AG04449 (cell line): ENCODE measurements around the gene ABTB2.

Experiments used
- CTCF ChIA-PET: fragments of 350-600 bp; formaldehyde crosslinking; extraction: SDS; loops from one replicate; lab custom pipeline; 2021; ENCODE audit warnings: antibody characterized with exemption; lab: Yijun Ruan, JAX
- POLR2A ChIA-PET: fragments of 400-600, 350-600 bp; formaldehyde crosslinking; extraction: SDS; loops from one replicate; lab custom pipeline; 2020; ENCODE audit warnings: antibody characterized with exemption, inconsistent platforms; lab: Yijun Ruan, JAX
- DNase-seq: peaks from one replicate; pipeline ENCODE4 v3.0.0-alpha.2; 2010; ENCODE audit warnings: low read depth, low spot score
- H3K4me3 ChIP-seq: 2 replicates; pipeline ENCODE4 v1.5.1; 2011; ENCODE audit warnings: low read depth, mild to moderate bottlenecking, control low read depth, low read length
- TF ChIP-seq, protein P1 (sequence below): IDR thresholded peaks from one replicate; pipeline ENCODE4 v1.5.1; 2011; ENCODE audit warnings: mild to moderate bottlenecking, moderate library complexity, low read length, control low read depth, inconsistent platforms; ENCODE audit not compliant: insufficient read depth; ENCODE audit errors: missing control alignments

The ABTB2 gene

DNA sequence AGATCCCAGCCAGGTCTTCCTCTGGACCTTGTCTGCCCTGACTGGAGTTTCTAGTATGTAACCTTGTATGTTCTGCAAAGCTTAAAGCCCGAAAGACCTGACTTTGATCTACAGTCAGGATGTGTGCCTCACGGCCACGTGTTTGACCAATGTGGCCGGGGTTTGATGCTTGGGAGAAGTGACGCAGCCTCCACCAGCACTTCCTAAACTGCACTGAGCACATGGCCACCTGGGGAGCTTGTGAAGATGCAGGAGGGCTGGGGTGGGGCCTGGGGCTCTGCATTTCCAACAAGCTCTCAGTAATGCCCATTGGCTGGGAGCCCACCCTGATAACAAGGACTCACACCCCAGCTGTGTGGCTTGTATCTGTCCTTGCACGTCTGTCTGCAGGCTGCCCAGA is 199.1 kb downstream of the ABTB2 start:
- TF ChIP-seq, protein P1, sequence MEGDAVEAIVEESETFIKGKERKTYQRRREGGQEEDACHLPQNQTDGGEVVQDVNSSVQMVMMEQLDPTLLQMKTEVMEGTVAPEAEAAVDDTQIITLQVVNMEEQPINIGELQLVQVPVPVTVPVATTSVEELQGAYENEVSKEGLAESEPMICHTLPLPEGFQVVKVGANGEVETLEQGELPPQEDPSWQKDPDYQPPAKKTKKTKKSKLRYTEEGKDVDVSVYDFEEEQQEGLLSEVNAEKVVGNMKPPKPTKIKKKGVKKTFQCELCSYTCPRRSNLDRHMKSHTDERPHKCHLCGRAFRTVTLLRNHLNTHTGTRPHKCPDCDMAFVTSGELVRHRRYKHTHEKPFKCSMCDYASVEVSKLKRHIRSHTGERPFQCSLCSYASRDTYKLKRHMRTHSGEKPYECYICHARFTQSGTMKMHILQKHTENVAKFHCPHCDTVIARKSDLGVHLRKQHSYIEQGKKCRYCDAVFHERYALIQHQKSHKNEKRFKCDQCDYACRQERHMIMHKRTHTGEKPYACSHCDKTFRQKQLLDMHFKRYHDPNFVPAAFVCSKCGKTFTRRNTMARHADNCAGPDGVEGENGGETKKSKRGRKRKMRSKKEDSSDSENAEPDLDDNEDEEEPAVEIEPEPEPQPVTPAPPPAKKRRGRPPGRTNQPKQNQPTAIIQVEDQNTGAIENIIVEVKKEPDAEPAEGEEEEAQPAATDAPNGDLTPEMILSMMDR, result no peak
- DNase-seq, result no peak
- CTCF ChIA-PET, result interaction anchor here (0.7 to 2.2 kb wide), 6 partner anchors 8 to 246 kb away, joined by 3 to 6 read pairs (median 4); partner anchors contain the start of gene ABTB2
- H3K4me3 ChIP-seq, result no peak overlapping the region
- POLR2A ChIA-PET, result no interaction called here

DNA sequence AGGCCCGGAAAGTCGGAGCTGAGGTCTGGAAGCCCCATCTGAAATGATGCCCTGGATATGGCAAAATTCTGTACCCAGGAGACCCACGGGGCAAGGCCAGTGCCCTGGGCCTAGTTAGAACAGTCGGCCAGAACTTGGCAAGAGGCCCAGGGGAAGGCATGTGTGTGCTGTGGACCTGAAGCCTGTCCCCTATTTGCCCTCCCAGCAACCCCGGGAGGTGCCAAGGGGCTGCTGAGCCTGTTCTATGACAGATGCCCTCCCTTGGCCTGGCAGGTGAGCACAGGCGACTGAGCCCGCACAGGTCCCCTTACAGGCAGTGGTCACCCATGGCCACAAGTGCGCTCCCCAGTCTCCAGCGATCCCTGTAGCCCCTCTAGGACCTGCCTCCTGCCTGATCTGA is 200.6 kb downstream of the ABTB2 start:
- ChIA-PET POLR2A (no interaction called here), CTCF (interaction anchor here (1.4 kb wide), 1 partner anchor 18 kb away, joined by 3 read pairs; no protein-coding TSS in a partner anchor)
- no peak overlapping the region for H3K4me3 ChIP-seq
- TF ChIP-seq, protein P1, result no peak
- no peak for DNase-seq

DNA sequence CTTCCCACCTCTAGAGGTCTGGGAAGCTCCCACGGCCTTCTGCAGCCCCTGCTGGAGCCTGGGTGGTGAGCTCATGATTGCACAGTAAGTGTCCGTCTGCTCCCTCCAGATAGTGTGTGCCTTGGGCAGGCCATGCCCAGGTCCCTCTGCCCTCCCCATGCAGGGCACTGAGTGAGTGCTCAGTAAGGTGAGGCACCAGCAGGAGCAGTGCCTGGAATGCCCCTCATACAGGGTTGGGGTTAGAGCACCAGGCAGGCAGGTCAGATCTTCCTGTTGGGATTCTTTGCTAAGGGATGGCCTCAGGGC is 202.1 kb downstream of the ABTB2 start:
- POLR2A ChIA-PET, result no interaction called here
- no peak for DNase-seq
- TF ChIP-seq, protein P1, result no peak
- CTCF ChIA-PET, result interaction anchor here (0.8 to 2.9 kb wide), 4 partner anchors 19 to 207 kb away, joined by 3 to 14 read pairs (median 4); no protein-coding TSS in a partner anchor
- no peak overlapping the region for H3K4me3 ChIP-seq

DNA sequence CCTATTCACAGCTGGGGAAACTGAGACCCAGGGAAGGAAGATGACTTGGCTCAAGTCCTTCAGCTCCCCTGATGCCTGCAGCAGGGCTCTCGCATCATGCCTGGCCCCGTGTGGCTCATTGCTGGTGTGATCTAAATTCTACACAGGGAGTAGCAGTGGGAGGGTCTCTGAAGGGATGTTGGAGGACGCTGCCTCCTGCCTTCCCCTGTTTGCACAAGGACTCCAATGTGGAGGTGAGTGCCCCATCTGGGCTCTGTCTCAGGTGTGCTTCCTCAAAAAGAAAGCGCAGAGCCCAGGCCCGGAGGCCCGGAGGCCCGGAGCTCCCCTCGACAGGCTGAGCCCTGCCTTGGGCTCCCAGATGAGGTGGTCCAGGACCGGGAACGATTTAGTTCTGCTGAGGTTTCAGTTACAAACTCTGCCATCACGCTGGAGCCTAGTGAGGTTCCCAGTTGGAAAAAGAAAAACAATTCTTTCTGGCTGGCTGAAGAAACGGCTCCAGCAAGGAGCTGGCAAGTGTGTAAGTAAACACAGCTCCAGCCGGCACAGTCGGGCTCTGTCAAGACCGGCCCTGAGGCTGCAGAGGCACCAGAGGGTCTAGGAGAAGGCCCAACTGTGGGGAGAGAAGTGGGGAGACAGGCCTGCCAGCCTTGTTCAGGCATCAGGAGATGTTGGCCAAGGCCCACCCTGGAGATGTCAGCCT is 202.6 kb downstream of the ABTB2 start:
- DNase-seq, result no peak
- CTCF ChIA-PET, result interaction anchor here (0.6 to 2.9 kb wide), 6 partner anchors 11 to 337 kb away, joined by 3 to 14 read pairs (median 3); no protein-coding TSS in a partner anchor
- TF ChIP-seq, protein P1, result no peak
- no peak overlapping the region for H3K4me3 ChIP-seq
- POLR2A ChIA-PET, result no interaction called here

DNA sequence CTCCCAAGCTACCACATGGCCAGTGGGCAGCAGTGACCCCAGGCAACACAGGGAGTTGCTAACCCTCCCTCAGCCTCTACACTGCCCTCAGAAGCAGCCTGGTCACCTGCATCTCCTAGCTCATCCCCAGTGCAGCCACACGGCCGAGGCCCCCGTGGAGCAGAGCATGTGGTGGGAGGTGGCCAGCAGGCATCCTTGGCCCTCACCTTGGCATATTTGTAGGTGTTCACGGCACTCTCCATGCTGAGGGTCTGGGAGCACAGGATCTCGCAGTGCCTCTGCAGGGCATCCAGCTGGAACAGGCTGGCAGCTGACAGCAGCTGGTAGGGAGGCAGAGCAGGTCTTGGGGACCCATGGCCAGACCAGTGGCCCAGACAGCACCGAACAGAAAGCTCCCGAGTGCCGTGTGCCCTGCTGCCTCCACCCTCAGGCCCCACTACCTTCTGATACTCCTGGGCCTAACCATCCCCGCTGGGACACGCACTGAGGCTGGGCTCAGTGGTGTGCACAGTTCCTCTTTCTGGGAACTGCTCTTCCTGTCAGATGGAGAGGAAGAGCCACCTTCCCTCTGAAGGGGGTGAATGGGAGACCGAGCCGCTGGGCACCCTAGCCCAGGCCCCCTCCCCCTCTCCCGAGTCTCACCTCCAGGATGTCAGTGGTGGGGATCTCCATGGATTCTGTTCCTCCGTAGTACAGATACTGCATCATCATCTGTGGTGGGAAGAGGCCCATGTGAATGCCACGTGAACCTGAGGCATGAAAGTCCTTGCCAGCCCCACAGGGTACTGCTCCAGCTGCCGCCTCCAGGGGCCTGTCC is 203.5 kb downstream of the ABTB2 start:
- no peak overlapping the region for H3K4me3 ChIP-seq
- ChIA-PET POLR2A (no interaction called here), CTCF (interaction anchor here (0.6 to 2.9 kb wide), 5 partner anchors 10 to 338 kb away, joined by 3 to 14 read pairs (median 3); partner anchors contain the start of gene ABTB2)
- TF ChIP-seq, protein P1, result no peak
- DNase-seq, result no peak
